ENCODE results near the gene TMEM259. TPM values are rescaled to one million over a fixed set of nuclear protein-coding genes. Genes with fewer than 3 reads are reported as not detected.

Gene TMEM259
- total RNA-seq, 1 donor from 2014 or later = 232 TPM

- Mint-ChIP-seq H3K4me3 (peak overlapping the region; percentile 36), H3K9me3 (no peaks in the 10 kb centered on the region), H3K27ac (no peak overlapping the region), H3K4me1 (peaks cover 18% of the 10 kb centered on the region), H3K36me3 (no peaks in the 10 kb centered on the region), H3K27me3 (ENCODE audit: low read depth) (peaks cover 48% of the 10 kb centered on the region)
- no peak for DNase-seq (ENCODE audit: low spot score in 2 of 2, unreplicated experiment in 2 of 2)
- no peak for TF ChIP-seq CTCF (IDR thresholded peaks at IDR 0.05; ENCODE audit: unreplicated experiment)
Measured at GRCh38 chr19:1067341-1067957, 46.5 kb upstream of the TMEM259 start.

GRCh38 chr19:1066748-1067340 is 45.9 kb upstream of the TMEM259 start, which contains the start of gene ARHGAP45:
TSS of gene ARHGAP45 (plus strand) at chr19:1067167. CDS start at chr19:1067406, 239 bp downstream.
- Mint-ChIP-seq H3K36me3 (no peaks in the 10 kb centered on the region), H3K4me1 (peaks cover 16% of the 10 kb centered on the region), H3K27ac (peak within 1 kb of the TSS; percentile 43), H3K4me3 (peak within 1 kb of the TSS; percentile 36), H3K27me3 (ENCODE audit: low read depth) (peaks cover 42% of the 10 kb centered on the region), H3K9me3 (no peaks in the 10 kb centered on the region)
- TF ChIP-seq CTCF (IDR thresholded peaks at IDR 0.05; ENCODE audit: unreplicated experiment) = no peak
- no peak for DNase-seq (ENCODE audit: low spot score in 2 of 2, unreplicated experiment in 2 of 2)

- Mint-ChIP-seq H3K27ac (no peak overlapping the region), H3K36me3 (no peaks in the 10 kb centered on the region), H3K27me3 (ENCODE audit: low read depth) (peaks cover 38% of the 10 kb centered on the region), H3K4me3 (peak overlapping the region; percentile 10), H3K9me3 (no peaks in the 10 kb centered on the region), H3K4me1 (peaks cover 13% of the 10 kb centered on the region)
- DNase-seq (ENCODE audit: low spot score in 2 of 2, unreplicated experiment in 2 of 2) = no peak
- TF ChIP-seq CTCF (IDR thresholded peaks at IDR 0.05; ENCODE audit: unreplicated experiment) = no peak
Measured at GRCh38 chr19:1066251-1066747, 45.4 kb upstream of the TMEM259 start.

- Mint-ChIP-seq H3K27ac (peak overlapping the region; percentile 43), H3K27me3 (ENCODE audit: low read depth) (peaks cover 35% of the 10 kb centered on the region), H3K9me3 (no peaks in the 10 kb centered on the region), H3K36me3 (no peaks in the 10 kb centered on the region), H3K4me1 (peaks cover 13% of the 10 kb centered on the region), H3K4me3 (peak overlapping the region; percentile 23)
- no peak for TF ChIP-seq CTCF (IDR thresholded peaks at IDR 0.05; ENCODE audit: unreplicated experiment)
- DNase-seq (ENCODE audit: low spot score in 2 of 2, unreplicated experiment in 2 of 2) = no peak
Measured at GRCh38 chr19:1065606-1066109, 44.7 kb upstream of the TMEM259 start.

- peak; percentile 87 for TF ChIP-seq CTCF (IDR thresholded peaks at IDR 0.05; ENCODE audit: unreplicated experiment)
- peaks cover 28% of the 10 kb centered on the region for H3K27me3 Mint-ChIP-seq (ENCODE audit: low read depth)
Measured at GRCh38 chr19:1064661-1065605, 44.0 kb upstream of the TMEM259 start.

More at GRCh38 chr19:1064661-1065605, 44.0 kb upstream of the TMEM259 start:
- H3K27ac Mint-ChIP-seq = no peak overlapping the region
- no peaks in the 10 kb centered on the region for H3K36me3 Mint-ChIP-seq
- peak overlapping the region; percentile 46 for H3K4me3 Mint-ChIP-seq
- peaks cover 13% of the 10 kb centered on the region for H3K4me1 Mint-ChIP-seq
- H3K9me3 Mint-ChIP-seq = no peaks in the 10 kb centered on the region
- DNase-seq (ENCODE audit: low spot score in 2 of 2, unreplicated experiment in 2 of 2) = peak in 1 of 2 experiments; percentile 85

All from mesothelial cell of epicardium (in vitro differentiated cells).